Measurements from ENCODE around the gene RBM25.
A peak's percentile ranks its signal among the peaks of the same experiment; 100 is the strongest.
"Not testable (repeated sequence)": the region's sequence is repeated elsewhere in the genome, so short reads cannot be mapped to it uniquely, and the experiment has no call there.

Gene RBM25

DNA sequence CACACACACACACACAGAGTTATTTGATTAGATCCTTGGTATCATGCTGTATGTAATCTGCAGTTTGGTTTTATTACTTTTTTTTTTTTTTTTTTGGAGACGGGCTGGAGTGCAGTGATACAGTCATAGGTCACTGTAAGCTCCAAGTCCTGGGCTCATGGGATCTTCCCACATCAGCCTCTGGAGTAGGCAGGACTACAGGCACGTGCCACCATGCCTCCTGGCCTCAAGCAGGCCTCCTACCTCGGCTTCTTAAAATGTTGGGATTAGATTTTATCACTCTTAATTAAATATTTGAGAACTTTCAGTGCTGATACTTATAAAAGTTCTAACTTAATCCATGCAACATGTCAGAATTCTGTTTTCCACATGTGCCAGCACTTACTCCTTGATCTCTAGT is 46.7 kb downstream of the RBM25 start:
- DNase-seq: no peak

DNA sequence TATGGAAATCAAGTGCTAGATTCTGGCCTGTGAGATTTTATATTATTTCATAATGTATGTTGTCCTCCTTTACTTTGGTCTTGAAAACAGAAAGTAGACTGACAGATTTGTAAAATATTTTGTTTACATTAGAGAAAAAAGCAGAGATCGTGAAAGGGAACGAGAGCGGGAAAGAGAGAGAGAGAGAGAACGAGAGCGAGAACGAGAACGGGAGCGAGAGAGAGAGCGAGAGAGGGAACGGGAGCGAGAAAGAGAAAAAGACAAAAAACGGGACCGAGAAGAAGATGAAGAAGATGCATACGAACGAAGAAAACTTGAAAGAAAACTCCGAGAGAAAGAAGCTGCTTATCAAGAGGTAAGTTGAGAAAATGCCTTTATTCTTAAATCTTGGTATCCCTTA is 47.4 kb downstream of the RBM25 start:
- DNase-seq: no peak

DNA sequence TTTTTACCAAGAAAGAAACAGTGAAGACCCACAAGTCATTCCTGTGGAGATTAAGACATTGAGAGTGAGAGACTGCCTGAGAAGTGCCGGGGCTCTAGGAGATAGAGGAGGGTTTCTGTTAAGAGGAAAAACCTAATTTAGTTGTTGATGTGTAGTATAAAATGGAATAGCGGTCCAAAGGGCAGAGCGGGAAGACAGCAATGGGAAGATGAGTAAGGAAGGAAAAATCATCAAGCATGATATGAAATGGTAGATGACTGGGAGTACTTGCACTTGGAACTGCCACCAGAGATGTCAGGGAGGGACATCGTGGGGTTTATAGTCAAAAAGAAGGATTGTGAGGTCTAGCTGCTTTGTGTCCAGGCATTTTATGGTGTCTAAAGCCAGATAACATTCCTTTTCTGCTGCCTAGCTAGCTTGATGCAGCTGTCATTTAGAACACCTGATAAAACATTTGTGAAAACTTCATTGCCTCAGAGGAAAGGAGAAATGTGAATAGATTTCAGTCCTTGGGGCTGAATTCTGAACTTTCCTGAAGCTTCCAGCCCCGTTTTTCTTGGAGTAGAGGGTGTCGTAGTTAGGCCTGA is 57.8 kb downstream of the RBM25 start:
- no peak for DNase-seq

DNA sequence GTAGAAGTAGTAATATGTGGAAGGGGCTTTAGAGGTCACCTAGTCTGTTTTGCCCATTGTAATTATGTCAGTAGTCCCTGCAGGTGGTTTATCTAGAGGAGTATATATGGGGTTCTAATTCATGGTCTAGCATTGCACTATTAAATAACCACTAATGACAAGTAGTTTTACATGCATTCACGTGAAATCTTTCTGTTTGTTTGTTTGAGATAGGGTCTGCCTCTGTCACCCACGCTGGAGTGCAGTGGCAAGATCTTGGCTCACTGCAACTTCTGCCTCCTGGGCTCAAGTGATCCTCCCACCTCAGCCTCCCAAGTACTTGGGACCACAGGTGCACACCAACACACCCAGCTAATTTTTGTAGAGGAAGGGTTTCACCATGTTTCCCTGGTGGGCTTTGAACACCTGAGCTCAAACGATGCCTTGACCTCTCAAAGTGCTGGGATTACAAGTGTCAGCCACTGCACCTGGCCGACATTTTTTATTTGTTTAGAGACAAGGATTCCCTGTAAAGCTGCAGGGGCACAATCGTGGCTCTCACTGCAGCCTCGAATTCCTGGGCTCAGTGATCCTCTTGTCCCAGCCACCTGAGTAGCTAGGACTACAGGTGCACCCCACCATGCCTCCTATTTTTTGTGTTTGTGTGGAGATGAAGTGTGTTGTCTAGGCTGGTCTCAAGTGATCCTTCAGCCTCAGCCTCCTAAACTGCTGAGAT is 66.0 kb downstream of the RBM25 start:
- no peak for DNase-seq

DNA sequence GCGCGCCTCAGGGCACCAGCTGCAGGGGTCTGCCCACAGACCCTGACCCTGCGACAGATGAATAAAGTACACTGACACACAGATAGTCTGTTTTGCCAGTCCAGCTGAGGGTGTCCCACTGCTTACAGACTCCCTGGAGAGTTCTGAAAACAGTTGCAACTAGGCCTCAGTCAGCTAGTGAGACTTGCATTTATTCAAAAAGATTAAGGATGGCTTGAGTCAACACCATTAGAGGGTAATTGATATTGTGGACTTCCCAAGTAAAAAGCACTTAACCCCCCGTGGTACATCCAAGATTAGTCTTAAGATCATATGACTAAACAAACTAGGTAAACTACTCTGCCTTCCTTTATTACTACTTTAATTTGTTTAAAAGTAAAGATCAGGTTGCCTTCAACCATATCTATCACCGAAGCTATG is 66.8 kb downstream of the RBM25 start:
- DNase-seq: no peak

DNA sequence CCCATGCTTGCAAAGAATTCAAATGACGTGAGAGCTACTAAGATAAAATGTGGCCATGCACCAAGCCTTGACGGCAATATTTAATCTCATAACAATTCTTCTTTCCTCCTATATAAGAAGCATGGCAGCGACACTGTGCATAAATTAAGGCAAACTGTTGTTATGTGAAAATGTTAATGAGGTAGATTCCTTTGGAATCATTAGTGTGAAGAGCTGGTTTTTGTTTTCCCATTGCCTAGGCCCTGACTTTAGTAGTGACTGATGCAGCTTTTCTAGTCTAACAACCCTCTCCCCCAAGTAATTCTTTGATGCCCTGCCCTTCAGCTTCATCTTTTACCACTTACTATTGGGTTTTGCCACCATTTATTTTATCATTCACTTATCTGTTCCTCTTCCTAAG is 67.4 kb downstream of the RBM25 start:
- DNase-seq: no peak

DNA sequence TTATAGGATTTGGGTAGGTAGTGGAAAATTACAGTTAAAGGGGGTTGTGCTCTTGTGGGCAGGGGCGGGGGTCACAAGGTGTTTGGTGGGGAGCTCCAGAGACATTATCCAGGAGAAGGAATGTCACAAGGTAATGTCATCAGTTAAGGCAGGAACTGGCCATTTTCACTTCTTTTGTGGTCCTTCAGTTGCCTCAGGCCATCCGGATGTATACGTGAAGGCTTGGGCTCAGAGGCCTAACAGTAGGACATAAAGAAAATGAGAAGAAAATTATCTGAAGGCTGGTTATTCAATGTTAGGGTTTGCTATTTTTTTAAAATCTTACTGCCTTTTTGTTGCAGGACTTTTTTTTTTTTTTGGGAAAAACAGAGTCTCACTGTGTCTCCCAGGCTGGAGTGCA is 75.5 kb downstream of the RBM25 start:
- DNase-seq: no peak

DNA sequence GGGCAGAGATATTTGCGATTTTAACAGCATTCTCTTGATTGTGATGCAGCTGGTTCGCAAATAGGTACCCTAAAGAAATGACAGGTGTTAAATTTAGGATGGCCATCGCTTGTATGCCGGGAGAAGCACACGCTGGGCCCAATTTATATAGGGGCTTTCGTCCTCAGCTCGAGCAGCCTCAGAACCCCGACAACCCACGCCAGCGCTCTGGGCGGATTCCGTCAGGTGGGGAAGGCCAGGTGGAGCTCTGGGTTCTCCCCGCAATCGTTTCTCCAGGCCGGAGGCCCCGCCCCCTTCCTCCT is 77.7 kb downstream of the RBM25 start:
- DNase-seq: no peak

DNA sequence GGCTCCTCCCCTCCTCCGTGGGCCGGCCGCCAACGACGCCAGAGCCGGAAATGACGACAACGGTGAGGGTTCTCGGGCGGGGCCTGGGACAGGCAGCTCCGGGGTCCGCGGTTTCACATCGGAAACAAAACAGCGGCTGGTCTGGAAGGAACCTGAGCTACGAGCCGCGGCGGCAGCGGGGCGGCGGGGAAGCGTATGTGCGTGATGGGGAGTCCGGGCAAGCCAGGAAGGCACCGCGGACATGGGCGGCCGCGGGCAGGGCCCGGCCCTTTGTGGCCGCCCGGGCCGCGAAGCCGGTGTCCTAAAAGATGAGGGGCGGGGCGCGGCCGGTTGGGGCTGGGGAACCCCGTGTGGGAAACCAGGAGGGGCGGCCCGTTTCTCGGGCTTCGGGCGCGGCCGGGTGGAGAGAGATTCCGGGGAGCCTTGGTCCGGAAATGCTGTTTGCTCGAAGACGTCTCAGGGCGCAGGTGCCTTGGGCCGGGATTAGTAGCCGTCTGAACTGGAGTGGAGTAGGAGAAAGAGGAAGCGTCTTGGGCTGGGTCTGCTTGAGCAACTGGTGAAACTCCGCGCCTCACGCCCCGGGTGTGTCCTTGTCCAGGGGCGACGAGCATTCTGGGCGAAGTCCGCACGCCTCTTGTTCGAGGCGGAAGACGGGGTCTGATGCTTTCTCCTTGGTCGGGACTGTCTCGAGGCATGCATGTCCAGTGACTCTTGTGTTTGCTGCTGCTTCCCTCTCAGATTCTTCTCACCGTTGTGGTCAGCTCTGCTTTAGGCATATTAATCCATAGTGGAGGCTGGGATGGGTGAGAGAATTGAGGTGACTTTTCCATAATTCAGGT is 78.3 kb downstream of the RBM25 start, which contains the start of gene PSEN1:
PSEN1 (plus strand) TSS at position 121 of the 839 bp plus-strand sequence. CDS start 11,513 bp downstream, outside the sequence.
- DNase-seq: peak; percentile 87

DNA sequence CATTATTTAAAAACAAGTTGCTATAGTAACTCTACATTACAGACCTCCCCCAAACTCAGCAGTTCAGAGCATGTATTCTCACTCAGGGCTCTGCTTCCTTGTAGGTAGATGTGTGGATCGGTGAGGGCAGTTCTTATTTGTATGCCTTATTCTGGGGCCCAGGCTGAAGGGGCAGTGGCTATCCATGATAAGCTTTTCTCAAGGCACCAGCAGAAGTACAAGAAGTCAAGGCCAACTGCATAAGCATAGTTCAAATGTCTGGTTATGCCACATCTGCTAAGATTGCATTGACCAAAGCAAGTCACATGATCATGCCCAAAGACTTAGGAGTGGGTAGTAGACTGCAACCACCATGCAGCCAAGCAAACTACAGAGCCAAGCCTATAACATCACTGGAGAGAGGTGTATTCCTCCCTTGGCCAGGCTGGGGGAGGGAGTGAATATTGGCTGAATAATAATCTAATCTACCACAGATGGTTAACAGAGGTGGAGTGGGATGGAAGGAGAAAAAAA is 82.5 kb downstream of the RBM25 start:
- no peak for DNase-seq

DNA sequence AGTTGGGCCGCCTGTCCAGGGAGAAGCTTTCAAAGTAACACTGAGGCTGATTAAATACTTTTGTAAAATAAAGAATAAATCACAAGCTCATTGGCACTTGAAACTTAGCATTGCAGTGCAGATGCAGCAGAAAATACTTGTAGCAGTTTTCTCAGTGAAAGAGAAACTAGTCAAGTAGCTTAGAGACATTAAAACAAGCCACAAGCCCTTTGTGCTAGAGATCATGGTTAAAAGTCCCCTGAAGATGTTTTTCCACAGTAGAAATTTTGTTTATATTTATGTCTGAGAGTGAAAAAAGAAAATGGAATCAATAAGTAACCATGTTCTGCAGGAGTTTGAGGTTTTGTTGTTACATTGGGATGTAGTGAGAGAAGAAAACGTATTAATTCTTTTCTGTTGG is 83.9 kb downstream of the RBM25 start:
- no peak for DNase-seq

DNA sequence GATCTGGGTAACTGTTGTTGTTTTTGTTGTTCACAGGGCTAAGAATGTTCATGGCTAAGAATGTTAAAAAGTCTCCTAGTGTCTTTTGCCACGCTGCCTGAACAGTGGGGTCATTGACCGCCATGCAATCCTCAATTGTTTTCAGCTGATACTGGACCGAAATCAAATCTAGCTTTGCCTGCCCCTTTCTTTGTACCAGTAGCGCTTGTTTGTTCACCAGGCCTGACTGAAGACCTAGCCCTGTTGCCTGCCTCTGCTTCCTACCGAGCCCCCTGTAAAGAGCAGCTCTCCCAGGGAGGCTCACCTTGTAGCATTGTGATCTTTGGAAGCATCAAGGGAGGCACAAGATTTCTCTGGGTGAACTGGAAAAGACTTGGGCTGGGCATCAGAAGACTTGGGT is 84.7 kb downstream of the RBM25 start:
- DNase-seq: no peak

DNA sequence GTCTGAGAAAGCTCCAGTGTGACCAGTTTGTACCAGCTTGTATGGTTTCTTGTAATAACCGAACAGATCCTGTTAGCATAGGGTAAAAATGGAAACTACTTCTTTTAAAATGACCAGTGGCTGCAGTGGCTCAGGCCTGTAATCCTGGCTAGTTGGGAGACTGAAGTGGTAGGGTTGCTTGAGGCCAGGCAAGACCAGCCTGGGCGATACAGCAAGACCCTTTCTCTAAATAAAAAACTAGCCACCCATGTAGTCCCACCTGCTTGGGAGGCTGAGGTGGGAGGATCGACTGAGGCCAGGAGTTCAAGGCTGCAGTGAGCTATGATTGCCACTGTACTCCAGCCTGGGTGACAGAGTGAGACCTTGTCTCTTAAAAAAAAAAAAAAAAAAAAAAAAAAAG is 85.3 kb downstream of the RBM25 start:
- DNase-seq: no peak

DNA sequence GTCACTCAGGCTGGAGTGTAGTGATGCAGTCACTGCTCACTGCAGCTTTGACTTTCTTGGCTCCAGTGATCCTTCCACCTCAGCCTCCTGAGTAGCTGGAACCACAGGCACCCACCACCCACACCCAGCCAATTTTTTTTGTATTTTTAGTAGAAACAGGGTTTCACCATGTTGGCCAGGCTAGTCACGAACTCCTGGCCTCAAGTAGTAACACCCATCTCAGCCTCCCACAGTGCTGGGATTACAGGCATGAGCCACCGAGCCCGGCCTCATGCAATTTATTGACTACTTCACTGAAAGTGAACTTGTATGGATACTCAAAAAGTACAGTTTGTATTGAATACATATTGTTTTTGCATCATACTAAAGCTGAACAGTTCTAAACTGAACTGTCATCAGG is 87.0 kb downstream of the RBM25 start:
- no peak for DNase-seq

DNA sequence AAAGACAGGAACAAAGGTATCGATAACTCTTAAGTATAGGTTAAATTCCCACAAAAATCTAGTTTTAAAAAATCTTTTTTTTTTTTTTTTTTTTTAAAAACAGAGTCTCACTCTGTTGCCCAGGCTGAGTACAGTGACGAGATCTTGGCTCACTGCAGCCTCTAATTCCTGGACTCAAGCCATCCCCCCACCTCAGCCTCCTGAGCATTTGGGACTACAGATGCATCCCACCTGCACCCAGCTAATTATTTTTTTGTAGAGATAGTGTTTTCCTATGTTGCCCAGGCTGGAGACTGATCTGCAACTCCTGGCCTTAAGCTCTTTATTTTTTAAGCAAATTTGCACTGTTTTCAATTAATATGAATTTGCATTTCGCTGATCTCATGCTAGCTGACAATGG is 87.8 kb downstream of the RBM25 start:
- no peak for DNase-seq

DNA sequence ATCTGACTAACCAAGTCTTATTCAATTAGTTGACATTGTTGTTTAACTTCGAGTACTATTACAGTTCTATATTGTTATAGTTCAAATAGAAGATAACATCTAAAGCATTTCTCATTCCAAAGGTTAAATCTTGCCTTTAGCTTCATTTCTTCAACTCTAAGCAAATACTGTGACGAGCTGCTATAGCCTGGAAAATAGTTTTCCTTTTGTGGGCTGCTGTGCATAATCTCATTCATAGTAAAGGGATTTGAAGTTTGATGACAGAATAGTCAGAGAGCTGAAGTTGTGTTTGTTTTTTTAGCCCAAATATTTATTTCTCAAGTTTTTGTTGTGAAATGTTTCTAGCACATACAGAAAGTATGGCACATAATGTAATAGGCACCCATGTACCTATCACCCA is 91.4 kb downstream of the RBM25 start:
- no peak for DNase-seq

DNA sequence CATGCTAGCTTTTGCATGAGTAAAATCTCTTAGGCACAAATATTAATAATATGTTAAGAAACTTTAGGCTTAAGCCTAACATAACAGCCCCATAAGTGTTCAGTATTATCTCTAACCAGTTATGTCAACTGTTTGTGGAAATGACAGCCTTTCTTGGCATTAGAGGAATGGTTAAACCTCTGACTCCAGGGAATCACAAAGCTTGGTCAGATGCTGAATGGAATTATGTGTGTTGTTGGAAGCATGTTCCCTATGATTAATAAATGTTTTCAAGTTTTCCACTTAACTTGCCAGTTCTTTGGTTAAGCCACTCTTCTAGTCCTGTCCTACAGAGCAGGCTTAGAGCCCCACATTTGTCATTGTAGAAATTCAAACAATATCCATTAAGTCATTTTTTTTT is 94.9 kb downstream of the RBM25 start:
- DNase-seq: no peak

DNA sequence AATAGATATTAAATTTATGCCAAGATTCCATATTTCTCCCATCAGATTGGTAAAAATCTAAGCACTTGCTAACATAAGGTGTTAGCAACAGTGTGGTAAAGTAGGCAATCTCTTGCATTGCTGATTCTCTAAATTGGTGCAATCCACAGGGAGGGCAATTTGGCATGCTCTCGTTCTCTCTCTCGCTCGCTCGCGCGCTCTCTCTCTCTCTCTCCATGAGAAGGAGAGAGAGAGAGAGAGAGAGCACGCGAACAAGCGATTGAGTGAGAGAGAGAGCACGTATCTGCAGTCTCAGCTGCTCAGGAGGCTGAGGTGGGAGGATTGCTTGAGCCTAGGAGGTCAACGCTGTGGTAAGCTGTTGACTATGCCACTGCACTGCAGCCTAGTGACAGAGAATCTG is 103.9 kb downstream of the RBM25 start:
- no peak for DNase-seq

DNA sequence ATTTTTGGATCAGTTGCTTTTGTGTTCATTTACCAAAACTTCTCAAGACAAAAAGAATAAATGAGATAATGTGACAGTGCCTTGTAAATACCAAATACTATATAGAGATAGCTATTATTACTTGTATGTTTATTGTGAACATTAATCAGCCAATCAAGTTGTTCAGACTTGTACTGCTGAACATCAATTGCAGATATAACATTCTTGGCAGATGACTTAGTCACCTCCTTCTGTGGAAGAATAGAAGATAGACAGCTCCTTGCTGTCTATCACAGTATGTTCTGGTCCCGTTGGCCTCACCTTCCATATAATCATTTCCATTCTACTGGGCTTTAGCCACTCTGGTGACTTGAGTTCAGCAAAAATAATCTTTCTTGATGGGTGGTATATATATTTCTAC is 108.1 kb downstream of the RBM25 start:
- DNase-seq: no peak

DNA sequence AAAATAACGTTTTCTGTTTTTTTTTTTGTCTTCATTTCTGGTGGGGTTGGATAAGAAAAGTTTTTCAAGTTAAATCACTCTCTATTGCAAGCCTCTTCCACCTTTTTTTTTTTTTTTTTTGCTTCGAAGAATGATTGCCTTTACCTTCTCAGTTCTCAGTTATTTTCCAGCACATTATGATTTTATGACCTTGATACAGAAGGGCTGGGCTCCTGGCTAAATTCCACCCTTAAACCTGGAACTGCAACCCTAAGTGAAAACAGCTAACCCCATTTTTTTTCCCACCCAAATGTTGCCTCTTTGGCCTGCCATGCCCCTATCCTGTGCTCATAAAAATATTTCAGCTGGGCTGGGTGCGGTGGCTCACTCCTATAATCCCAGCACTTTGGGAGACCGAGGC is 109.4 kb downstream of the RBM25 start:
- DNase-seq: no peak

DNA sequence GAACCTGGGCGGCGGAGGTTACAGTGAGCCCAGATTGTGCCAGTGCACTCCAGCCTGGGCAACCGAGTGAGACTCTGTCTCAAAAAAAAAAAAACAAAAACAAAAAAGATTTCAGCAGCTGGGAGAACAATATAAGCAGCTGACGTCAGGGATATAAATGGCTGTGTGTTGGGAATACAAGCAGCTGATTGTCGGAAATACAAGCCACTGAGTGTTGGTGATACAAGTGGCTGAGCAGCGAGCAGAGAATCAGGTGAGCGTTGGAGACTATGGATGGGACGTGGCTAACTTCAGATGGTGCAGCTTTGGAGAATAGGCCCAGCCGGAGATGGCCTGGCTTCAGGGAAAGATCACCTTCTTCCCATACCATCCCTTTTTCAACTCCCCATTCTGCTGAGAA is 109.9 kb downstream of the RBM25 start:
- no peak for DNase-seq

DNA sequence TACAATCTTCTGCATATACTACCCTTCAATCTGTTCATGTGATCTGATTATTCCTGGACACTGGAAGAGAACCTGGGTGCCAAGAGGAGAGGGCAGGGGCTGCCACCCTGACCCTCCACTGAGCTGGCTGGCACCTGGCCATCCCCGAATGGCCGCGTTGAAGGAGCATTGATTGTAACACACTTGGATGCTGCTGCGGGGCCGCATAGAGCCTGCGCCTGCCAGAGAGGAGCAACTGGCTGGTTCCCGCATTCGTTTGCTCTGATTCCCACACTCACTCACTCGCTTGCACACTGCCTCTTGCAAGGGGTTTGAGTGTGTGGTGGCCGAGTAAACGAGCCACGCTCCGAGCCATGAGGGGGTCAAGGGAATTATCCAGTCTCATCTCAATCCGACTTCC is 110.4 kb downstream of the RBM25 start:
- DNase-seq: no peak

DNA sequence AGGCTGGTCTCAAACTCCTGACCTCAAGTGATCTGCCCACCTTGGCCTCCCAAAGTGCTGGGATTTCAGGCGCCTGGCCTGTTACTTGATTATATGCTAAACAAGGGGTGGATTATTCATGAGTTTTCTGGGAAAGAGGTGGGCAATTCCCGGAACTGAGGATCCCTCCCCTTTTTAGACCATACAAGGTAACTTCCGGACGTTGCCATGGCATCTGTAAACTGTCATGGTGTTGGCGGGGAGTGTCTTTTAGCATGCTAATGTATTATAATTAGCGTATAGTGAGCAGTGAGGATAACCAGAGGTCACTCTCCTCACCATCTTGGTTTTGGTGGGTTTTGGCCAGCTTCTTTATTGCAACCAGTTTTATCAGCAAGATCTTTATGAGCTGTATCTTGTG is 111.5 kb downstream of the RBM25 start:
- DNase-seq: not testable (repeated sequence)

DNA sequence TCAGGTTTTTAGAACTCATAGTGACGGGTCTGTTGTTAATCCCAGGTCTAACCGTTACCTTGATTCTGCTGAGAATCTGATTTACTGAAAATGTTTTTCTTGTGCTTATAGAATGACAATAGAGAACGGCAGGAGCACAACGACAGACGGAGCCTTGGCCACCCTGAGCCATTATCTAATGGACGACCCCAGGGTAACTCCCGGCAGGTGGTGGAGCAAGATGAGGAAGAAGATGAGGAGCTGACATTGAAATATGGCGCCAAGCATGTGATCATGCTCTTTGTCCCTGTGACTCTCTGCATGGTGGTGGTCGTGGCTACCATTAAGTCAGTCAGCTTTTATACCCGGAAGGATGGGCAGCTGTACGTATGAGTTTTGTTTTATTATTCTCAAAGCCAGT is 112.4 kb downstream of the RBM25 start:
- no peak for DNase-seq

Data from NCI-H1092 (cell line).